GM21526 (cell line): ENCODE results near the gene WBP1L.
"Not testable (repeated sequence)": the region's sequence is repeated elsewhere in the genome, so short reads cannot be mapped to it uniquely, and the experiment has no call there.

Experiments
- ATAC-seq: cut with Tn5 transposase; IDR thresholded peaks from one replicate; pipeline ENCODE4 v1.9.1; 2021; ENCODE audit warnings: moderate library complexity; ENCODE audit not compliant: unreplicated experiment, low FRiP score

The WBP1L gene

GRCh38 chr10:102757323-102757722 is 13.6 kb downstream of the WBP1L start:
- no peak for ATAC-seq

GRCh38 chr10:102758240-102758932 is 14.6 kb downstream of the WBP1L start:
- ATAC-seq, result no peak

DNA sequence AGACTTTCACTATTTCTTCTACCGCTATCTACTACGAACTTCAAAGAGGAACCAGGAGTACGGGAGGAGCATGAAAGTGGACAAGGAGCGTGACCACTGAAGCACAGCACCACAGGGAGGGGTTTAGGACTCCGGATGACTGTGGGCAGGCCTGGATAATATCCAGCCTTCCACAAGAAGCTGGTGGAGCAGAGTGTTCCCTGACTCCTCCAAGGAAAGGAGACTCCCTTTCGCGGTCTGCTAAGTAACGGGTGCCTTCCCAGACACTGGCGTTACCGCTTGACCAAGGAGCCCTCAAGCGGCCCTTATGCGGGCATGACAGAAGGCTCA is 15.2 kb downstream of the WBP1L start:
- not testable (repeated sequence) for ATAC-seq

GRCh38 chr10:102759497-102760210 is 15.9 kb downstream of the WBP1L start:
- no peak for ATAC-seq

DNA sequence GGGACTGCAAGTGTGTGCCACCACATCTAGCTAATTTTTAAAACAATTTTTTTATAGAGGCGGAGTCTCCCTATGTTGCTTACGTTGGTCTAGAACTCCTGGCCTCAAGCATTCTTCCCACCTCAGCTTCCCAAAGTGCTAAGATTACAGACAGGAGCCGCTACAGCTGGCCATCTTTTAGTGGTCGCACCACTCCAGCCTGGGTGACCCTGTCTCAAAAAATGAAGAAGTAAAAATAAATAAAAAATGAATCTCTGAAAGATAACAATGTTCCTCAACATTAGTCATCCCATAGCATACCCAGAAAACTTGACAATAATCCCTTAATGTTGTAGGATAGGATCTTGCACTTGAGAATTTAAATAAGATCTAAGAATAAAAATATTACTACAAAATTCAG is 18.2 kb downstream of the WBP1L start:
- ATAC-seq, result no peak

- no peak for ATAC-seq
These were observed 18.8 kb downstream of the WBP1L start for GRCh38 chr10:102762401-102763015.

DNA sequence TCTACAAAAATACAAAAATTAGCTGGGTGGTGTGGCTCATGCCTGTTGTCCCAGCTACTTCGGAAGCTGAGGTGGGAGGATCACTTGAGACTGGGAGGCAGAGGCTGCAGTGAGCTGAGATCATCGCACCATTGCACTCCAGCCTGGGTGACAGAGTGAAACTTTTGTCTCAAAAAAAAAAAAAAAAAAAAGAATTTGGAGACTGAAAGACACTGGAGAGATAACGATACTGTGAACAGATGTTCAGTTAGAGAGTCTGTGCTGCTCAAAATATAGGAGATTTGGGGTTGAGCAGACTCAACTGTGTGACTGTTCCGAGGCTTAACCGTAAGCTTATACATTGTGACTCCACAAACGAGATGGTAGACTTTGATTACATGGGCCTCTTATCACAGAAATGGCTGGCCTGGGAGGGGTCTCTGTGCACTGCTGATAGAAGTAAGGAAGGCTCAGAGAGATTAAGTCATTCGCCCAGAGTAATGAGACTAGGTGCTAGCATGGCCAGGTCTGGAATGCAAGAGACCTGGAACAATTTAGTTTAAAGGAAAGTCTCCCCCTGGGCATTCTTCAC is 19.4 kb downstream of the WBP1L start:
- no peak for ATAC-seq

DNA sequence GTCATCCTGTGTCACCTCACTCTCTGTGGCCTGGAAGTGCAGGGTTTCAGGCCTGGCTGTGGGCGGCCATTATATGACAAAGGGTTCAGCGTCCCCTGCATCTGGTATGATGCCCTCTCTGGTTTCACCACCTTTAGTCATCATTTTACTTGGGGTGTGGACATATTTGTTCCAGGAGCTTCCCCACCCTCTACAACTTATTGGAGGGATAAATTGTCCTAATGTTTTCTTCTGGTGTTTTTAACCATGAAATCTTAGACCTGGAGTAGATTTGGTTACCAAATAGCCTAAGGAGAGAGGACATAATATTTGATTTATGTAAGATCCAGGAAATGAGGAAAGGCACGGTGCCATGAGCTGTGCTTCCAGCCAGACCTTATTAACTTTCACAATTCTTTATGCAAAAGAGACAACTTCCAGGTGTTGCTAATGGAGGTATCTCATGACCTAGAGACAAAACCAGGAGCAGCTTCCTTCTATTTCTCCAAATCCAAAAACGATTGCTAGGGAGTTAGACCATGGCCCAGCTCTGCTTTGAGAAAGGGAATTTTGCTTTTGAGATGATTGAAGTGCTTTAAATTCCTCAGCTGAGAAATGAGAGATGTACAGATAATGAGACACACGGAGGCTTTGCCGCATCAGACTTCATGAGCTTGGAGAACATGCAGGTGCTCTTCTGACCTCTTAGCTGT is 20.9 kb downstream of the WBP1L start:
- no peak for ATAC-seq

DNA sequence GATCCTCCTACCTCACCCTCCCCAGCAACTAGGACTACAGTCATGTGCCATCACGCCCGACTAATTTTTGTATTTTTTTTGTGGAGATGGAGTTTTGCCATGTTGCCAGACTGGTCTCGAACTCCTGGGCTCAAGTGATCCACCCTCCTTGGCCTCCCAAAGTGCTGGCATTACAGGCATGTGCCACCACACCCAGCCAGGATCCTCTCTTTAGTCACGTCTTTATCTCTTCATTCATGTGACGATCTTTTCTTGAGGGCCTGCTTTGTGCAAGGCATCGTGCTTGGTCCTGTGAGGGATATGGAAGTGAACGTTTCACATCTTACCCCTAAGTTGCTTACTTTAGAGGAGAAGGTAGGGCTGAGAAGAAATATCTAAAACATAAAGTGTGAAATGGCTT is 21.6 kb downstream of the WBP1L start:
- no peak for ATAC-seq

- ATAC-seq, result no peak
These were observed 23.8 kb downstream of the WBP1L start for GRCh38 chr10:102767428-102768160.

DNA sequence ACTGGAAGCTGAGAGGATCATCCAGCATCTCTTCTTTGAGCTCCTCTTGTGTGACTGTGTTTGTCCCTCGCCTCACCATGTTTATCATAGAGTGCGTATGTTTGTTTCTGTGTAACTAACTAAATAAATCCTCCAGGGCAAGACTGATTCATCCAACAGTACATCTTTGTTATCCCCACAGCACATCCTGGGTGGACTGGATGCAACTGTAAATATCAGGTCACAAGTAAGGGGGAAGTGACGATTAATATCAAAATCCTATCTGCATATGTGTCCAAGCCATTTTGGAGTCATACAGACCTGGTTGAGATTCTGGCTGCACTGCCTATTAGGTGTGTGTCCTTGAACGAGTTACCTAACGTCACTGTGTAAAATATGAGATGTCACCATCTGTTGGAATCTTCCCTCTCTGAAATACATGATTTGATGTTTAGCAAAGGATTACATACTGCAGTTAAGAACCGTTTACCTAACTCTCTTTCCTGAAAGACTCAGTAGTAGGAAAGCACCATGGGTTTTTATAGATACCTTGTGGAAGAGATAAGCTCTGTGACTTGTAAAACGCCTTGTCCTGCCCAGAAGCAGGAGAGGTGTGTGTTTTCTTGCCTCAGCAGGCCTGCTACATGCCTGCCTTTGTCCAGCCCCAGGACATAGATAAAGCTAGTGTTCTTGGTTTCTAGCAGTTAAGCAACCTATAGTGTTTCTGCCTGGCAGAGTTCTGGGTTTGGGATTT is 25.8 kb downstream of the WBP1L start:
- no peak for ATAC-seq

DNA sequence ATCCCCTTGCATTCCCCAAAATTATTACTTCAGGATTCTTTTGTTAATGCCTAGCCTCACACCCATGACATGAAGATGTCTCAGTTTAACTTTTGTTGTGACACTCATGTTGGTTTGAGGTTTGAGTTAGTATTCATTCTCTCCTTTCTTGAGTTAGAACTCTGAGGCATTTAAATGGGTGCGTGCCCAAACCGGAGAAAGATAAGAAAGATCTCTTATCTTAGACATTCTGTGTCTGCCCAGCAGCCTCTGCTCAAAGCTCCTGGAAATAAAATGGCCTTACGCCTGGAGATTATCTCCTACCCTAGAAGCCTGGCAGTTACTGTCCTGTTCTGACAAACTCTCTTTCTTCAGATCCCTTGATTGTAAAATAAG is 26.3 kb downstream of the WBP1L start:
- ATAC-seq, result no peak

DNA sequence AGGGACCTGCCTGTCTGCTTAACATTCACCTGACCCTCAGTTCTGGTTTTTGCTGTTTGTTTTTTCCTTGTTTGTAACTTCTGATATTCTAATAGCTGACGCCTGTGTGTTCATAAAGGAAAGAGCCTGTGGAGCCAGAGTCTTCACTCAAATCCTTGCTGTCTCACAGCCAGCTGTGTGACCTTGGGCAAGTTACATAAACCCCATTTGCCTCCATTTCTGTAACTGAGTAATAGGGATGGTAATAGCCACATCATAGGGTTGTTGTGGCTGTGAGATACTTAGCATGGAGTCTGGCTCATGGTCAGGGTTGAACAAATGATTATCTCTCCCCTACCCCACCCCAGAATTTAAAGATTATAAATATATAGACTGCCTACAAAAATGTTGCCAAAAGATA is 27.0 kb downstream of the WBP1L start:
- no peak for ATAC-seq

DNA sequence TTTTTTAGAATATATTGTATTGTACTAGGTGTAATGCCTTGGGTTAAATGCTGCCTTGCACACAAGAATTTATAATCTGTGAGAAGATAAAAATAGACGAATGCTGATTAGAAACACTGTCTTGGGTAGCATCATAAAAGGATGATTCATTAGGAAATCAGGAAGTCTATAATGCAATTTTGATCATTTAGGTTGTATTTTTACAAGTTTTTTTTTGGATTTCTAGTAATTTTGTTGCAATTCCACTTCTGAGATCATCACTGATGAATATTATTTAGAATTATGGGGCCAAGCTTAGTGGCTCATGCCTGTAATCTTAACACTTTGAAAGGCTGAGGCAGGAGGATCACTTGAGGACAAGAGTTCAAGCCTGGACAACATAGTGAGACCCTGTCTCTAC is 29.6 kb downstream of the WBP1L start:
- no peak for ATAC-seq

DNA sequence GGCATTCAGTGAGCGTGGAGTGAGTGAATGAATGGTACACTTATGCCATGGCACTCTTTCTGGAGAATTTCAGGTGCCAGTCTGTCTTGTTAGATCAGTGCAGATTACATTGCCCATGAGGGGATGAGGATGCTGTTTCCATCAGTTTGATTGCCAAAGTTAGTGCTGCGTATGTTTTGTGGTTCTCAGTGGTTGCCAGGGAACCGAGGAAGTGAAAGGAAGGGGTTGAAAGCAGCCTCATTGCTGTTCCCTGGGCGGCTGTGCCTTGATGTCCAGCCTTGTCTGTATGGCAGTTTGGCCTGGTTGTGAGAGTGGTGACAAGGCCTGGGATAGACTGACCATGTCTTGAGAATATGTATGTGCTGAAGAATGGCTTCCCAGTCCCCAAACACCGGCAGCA is 30.2 kb downstream of the WBP1L start:
- ATAC-seq, result no peak

- ATAC-seq, result no peak
These were observed 31.6 kb downstream of the WBP1L start for GRCh38 chr10:102775201-102775934.

GRCh38 chr10:102775935-102776669 is 32.4 kb downstream of the WBP1L start:
- ATAC-seq, result no peak

DNA sequence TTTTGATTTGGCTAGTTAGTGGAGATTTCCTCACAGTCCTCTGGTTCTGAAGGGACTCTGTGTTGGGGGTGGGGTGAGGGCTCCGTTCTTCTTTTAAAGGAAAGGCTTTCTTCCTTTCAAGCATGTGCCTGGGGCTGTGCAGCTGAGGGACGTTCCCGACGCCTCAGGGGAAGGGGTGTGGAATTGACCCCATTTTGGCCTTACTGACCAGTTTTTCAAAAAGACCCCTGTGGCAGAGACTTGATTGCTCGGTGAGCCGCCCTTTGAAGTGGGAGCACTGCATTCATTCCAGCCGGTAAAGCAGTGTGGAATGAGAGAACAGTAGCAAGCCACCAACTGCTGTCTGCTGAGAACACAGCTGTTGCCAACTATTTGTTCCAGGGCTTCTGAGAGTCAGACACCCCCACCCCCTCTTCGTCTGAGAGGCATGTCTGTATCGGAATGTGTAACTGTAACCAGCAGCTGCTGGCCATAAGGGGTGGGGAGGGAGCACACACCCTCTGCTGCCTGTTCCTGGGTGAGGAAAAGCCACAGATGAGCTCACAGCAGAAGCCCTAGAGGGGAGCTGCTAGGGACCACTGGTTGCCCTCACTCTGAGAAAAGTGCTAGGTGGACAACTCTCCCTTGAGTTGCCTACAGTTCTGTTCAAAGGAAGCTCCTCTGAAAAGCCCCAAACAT is 33.2 kb downstream of the WBP1L start:
- ATAC-seq, result no peak
